Stimulated activated CD4-positive, alpha-beta T cell treated with anti-CD3 and anti-CD28 coated beads, Interleukin-12 subunit alpha, Interleukin-12 subunit beta, amount 100 ng/mL, for 24 hours (primary cell): ENCODE results near the gene TLDC2.

Experiments used
- DNase-seq, 2 experiments: peaks; one replicate each; pipeline ENCODE4 v3.0.0-alpha.2; 2020; ENCODE audit warnings: low read depth in 2 of 2

TLDC2 gene

GRCh38 chr20:36849333-36850065, 26.4 kb upstream of the TLDC2 start:
- DNase-seq, result no peak

GRCh38 chr20:36850759-36851158, 25.2 kb upstream of the TLDC2 start:
- no peak for DNase-seq

GRCh38 chr20:36851490-36851889, 24.4 kb upstream of the TLDC2 start:
- no peak for DNase-seq

GRCh38 chr20:36852187-36852586, 23.8 kb upstream of the TLDC2 start:
- no peak for DNase-seq

- no peak for DNase-seq
These were observed 21.3 kb upstream of the TLDC2 start for GRCh38 chr20:36854348-36855240.

- no peak for DNase-seq
These were observed 20.7 kb upstream of the TLDC2 start for GRCh38 chr20:36855241-36855657.

- no peak for DNase-seq
These were observed 19.7 kb upstream of the TLDC2 start for GRCh38 chr20:36856195-36856594.

GRCh38 chr20:36856691-36857635, 19.0 kb upstream of the TLDC2 start:
- no peak for DNase-seq

- no peak for DNase-seq
These were observed 16.7 kb upstream of the TLDC2 start for GRCh38 chr20:36859282-36859555.

GRCh38 chr20:36859700-36860330, 16.1 kb upstream of the TLDC2 start:
- DNase-seq, result no peak

GRCh38 chr20:36860339-36860738, 15.6 kb upstream of the TLDC2 start:
- DNase-seq, result no peak

GRCh38 chr20:36860811-36861624, 14.9 kb upstream of the TLDC2 start:
- no peak for DNase-seq

- no peak for DNase-seq
These were observed 14.4 kb upstream of the TLDC2 start for GRCh38 chr20:36861625-36861874.

GRCh38 chr20:36861875-36862801, 13.8 kb upstream of the TLDC2 start:
- DNase-seq, result no peak

- DNase-seq, result no peak
These were observed 12.9 kb upstream of the TLDC2 start for GRCh38 chr20:36862857-36863668.

- no peak for DNase-seq
These were observed 10.7 kb upstream of the TLDC2 start for GRCh38 chr20:36865076-36865860.

- DNase-seq, result no peak
These were observed 10.1 kb upstream of the TLDC2 start for GRCh38 chr20:36865861-36866149.

- DNase-seq, result no peak
These were observed 9.8 kb upstream of the TLDC2 start for GRCh38 chr20:36866164-36866563.
